ENCODE results near the gene SP5. TPM values are rescaled to one million over a fixed set of nuclear protein-coding genes. Genes with fewer than 3 reads are reported as not detected.

The SP5 gene
- total RNA-seq, 2 donors from 2014 or later = 1.2 to 3.5 TPM

DNA sequence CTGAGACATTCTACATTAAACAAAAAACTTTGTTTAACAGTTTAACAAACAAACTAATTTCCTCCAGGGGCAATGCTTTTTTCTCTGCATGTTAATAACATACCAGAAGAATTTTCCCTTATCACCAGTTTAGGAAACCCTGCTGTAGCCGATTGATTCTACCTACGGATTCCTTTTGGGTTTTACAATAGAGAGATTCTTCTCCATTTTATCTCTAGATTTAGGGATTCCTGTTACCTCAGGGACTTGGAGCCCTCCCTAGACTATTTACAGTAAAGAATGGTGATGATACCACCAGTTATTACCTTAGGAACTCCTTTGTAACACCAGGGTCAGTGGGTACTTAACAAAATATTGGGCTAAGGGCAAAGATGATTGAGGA is 49.7 kb downstream of the SP5 start:
- no peak overlapping the region for H3K9ac ChIP-seq (ENCODE audit: low read depth in 2 of 2, low read length in 2 of 2)
- no peak overlapping the region for H3K4me3 ChIP-seq
- no peaks in the 10 kb centered on the region for H3K4me1 ChIP-seq
- no peaks in the 10 kb centered on the region for H3K36me3 ChIP-seq
- H3K9me3 ChIP-seq = no peaks in the 10 kb centered on the region
- H3K27ac ChIP-seq = no peak overlapping the region
- intact Hi-C loops (cut with DNase I) = no loop called here
- TF ChIP-seq, protein P1, sequence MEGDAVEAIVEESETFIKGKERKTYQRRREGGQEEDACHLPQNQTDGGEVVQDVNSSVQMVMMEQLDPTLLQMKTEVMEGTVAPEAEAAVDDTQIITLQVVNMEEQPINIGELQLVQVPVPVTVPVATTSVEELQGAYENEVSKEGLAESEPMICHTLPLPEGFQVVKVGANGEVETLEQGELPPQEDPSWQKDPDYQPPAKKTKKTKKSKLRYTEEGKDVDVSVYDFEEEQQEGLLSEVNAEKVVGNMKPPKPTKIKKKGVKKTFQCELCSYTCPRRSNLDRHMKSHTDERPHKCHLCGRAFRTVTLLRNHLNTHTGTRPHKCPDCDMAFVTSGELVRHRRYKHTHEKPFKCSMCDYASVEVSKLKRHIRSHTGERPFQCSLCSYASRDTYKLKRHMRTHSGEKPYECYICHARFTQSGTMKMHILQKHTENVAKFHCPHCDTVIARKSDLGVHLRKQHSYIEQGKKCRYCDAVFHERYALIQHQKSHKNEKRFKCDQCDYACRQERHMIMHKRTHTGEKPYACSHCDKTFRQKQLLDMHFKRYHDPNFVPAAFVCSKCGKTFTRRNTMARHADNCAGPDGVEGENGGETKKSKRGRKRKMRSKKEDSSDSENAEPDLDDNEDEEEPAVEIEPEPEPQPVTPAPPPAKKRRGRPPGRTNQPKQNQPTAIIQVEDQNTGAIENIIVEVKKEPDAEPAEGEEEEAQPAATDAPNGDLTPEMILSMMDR (IDR thresholded peaks at IDR 0.05) = no peak
- no peak for DNase-seq
- H3K27me3 ChIP-seq = no peaks in the 10 kb centered on the region

DNA sequence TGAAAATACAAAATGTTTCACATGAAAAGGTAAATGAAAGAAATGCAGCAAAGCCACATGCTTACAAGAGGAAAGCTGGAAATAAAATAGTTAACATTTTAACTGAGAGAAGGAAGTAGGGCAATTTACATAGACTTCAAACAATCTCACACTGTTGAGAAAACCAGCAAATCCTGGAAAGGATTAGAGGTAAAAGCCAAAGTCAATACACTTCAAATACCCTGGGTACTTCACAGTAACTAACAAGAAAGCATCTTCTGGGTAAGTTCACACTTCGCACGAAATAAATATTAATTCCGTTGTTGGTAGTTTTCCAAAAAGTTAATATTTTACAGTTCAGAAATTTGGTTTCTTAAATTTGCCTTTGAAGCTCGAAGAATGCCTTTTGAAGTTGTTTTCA is 51.6 kb downstream of the SP5 start:
- TF ChIP-seq, protein P1 (IDR thresholded peaks at IDR 0.05) = no peak
- Histone ChIP-seq H3K9ac (ENCODE audit: low read depth in 2 of 2, low read length in 2 of 2) (no peak overlapping the region), H3K27ac (no peak overlapping the region), H3K4me1 (no peaks in the 10 kb centered on the region), H3K36me3 (no peaks in the 10 kb centered on the region), H3K9me3 (no peaks in the 10 kb centered on the region), H3K27me3 (no peaks in the 10 kb centered on the region), H3K4me3 (no peak overlapping the region)
- intact Hi-C loops (cut with DNase I) = no loop called here
- DNase-seq = no peak

Other genes with a start within 250 kb of the SP5 start
- not detected for gene ERICH2, start 55.0 kb downstream of the SP5 start, total RNA-seq
- gene GAD1, start 101.5 kb downstream of the SP5 start, total RNA-seq = under 1 TPM in 1 of 2 donors, not detected in 1; 0.10 TPM
- 10 to 100 TPM; 78.4 to 79.8 TPM for gene GORASP2, start 213.9 kb downstream of the SP5 start, total RNA-seq

All from colonic mucosa (tissue), 4 donors.